Calu3 (cell line): ENCODE data around the gene ARHGAP45. TPM values are rescaled to one million over a fixed set of nuclear protein-coding genes. Genes with fewer than 3 reads are reported as not detected.

Source experiments
- BruUV-seq: library from RNA; stranded (reverse); fragments of 400-500 nt; replicated peaks from 2 replicates; lab custom pipeline; 2021; lab: Mats Ljungman, UMichigan
- CTCF ChIA-PET: fragments of 300-600 bp; sonication (Branson Sonifier 250); formaldehyde crosslinking; loops from one replicate; lab custom pipeline; 2022; ENCODE audit warnings: antibody characterized with exemption; lab: Charles Lee
- DNase-seq: peaks from one replicate; pipeline ENCODE4 v3.0.0; 2022
- H3K27ac Mint-ChIP-seq: one replicate; pipeline ENCODE4 v1.8.0; 2022; ENCODE audit warnings: mixed read lengths; ENCODE audit not compliant: unreplicated experiment
- H3K27me3 Mint-ChIP-seq: one replicate; pipeline ENCODE4 v1.8.0; 2022; ENCODE audit warnings: mixed read lengths; ENCODE audit not compliant: unreplicated experiment
- H3K36me3 Mint-ChIP-seq: one replicate; pipeline ENCODE4 v1.8.0; 2022; ENCODE audit warnings: mild to moderate bottlenecking, moderate library complexity, mixed read lengths; ENCODE audit not compliant: insufficient read depth, unreplicated experiment
- H3K4me1 Mint-ChIP-seq: one replicate; pipeline ENCODE4 v1.8.0; 2022; ENCODE audit warnings: mild to moderate bottlenecking, low read depth, mixed read lengths; ENCODE audit not compliant: unreplicated experiment
- H3K4me3 Mint-ChIP-seq: one replicate; pipeline ENCODE4 v1.8.0; 2022; ENCODE audit warnings: mild to moderate bottlenecking, low read depth, moderate library complexity, mixed read lengths; ENCODE audit not compliant: unreplicated experiment
- H3K9me3 Mint-ChIP-seq: one replicate; pipeline ENCODE4 v1.8.0; 2022; ENCODE audit warnings: low read depth, mixed read lengths; ENCODE audit not compliant: unreplicated experiment
- intact Hi-C: fragments of 100-400 bp; cut with micrococcal nuclease; formaldehyde crosslinking; loops from one replicate; pipeline ENCODE4 v1.10.0; 2022; ENCODE audit not compliant: unreplicated experiment
- total RNA-seq: library from RNA; stranded (reverse); gene quantifications from 2 replicates; pipeline ENCODE4 v1.2.3, GENCODE V29; 2022
- TF ChIP-seq, protein P1 (sequence below): fragments of 200-600 bp; IDR thresholded peaks from one replicate; pipeline ENCODE4 v1.8.0; 2022; ENCODE audit warnings: antibody characterized with exemption; ENCODE audit not compliant: unreplicated experiment

Gene ARHGAP45
- total RNA-seq, 1 experiment from 2014 or later = 10.4 TPM

DNA sequence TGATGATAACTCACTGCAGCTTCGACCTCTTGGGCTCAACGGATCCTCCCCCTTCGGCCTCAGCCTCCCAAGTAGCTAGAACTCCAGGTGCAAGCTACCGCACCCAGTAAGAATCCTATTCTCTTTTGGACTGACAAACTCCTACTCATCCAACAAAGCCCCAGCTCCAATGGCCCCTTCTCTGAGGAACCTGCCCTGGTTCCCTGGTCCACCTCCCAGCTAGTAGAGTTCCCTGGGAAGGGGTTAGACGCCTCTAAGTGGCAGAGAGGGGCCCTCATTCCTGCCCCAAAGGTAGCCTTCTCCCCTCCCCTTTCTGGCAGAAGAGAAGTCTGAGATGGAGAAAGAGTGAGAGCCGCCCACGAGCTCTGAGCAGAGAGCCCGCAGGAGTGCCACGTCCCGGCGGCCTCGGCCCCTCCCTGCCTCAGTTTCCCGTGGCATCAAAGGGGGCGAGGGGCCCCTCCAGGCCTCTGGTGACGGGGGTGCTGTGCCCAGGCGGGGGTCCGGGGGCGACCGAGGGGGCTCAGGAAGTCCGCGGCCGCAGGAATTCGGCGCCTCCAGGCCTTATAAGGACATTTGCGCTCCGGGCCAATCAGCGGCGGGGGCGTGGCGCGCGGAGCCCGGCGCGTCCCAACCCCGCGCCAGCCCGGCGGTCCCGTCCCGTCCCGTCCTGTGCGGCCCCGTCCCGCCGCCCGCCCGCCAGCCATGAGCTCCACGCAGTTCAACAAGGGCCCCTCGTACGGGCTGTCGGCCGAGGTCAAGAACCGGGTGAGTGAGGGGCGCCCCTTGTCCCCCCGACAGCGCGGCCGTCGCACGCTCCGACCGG is 40.8 kb upstream of the ARHGAP45 start, which contains the start of gene CNN2:
Gene CNN2 (plus strand): TSS at position 649 of the 823 bp plus-strand sequence. CDS start 54 bp downstream, at position 703.
- peak within 1 kb of the TSS; percentile 83 for H3K27ac Mint-ChIP-seq
- peaks cover 38% of the 10 kb centered on the region for H3K36me3 Mint-ChIP-seq
- no peaks in the 10 kb centered on the region for H3K27me3 Mint-ChIP-seq
- DNase-seq = peak; percentile 82
- H3K4me3 Mint-ChIP-seq = peak within 1 kb of the TSS; percentile 81
- H3K9me3 Mint-ChIP-seq = no peaks in the 10 kb centered on the region
- H3K4me1 Mint-ChIP-seq = no peaks in the 10 kb centered on the region
- CTCF ChIA-PET = interaction anchor here (0.7 to 1.0 kb wide), 2 partner anchors 14 to 78 kb away, joined by 4 to 5 read pairs; partner anchors contain the start of genes ABCA7 and GPX4
- TF ChIP-seq, protein P1, sequence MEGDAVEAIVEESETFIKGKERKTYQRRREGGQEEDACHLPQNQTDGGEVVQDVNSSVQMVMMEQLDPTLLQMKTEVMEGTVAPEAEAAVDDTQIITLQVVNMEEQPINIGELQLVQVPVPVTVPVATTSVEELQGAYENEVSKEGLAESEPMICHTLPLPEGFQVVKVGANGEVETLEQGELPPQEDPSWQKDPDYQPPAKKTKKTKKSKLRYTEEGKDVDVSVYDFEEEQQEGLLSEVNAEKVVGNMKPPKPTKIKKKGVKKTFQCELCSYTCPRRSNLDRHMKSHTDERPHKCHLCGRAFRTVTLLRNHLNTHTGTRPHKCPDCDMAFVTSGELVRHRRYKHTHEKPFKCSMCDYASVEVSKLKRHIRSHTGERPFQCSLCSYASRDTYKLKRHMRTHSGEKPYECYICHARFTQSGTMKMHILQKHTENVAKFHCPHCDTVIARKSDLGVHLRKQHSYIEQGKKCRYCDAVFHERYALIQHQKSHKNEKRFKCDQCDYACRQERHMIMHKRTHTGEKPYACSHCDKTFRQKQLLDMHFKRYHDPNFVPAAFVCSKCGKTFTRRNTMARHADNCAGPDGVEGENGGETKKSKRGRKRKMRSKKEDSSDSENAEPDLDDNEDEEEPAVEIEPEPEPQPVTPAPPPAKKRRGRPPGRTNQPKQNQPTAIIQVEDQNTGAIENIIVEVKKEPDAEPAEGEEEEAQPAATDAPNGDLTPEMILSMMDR = no peak
- no TSS peak for BruUV-seq
- intact Hi-C loops = no loop called here

DNA sequence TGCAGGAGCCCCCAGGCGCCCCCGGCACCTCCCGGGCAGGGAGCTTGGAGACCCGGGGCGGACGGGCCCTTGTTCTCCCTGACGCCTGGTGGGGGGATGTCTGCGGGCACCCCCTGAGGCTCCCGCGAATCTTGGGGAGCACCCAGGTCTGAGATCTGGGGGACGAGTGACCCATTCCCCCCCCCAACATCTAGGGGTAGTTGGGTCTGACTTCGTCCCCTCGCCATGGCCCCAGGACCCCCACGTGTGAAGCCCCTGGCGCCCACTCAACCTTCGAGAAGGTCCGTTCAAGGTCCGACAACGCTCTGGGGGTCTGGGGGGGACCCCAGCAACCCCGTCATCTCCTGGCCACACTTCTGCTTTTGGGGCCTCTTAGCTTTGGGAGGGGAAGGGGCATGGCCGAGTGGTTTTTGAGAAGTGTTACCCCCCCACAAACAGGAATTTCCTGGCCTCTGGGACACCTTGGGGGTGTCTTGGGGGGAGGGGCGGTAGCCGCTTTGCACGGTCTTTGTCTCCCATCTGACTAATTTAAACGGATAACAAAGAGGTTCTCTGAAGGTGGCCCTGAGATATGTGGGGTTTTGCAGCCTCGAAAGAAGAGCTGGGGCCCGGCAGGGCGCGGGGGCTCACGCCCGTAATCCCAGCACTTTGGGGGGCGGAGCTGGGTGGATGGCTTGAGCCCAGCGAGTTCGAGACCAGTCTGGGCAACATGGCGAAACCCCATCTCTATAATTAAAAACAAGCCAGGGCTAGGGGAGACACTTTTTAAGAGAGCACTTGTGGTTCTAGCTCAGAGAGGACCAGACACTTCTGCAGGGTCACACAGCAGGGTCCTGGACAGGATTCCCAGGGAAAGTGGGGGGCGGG is 40.0 kb upstream of the ARHGAP45 start:
- intact Hi-C loops = no loop called here
- CTCF ChIA-PET = interaction anchor here (1.0 kb wide), 1 partner anchor 77 kb away, joined by 5 read pairs; the partner anchor contains the start of gene GPX4
- H3K27ac Mint-ChIP-seq = peak overlapping the region; percentile 61
- BruUV-seq = TSS peak; percentile 94
- peak overlapping the region; percentile 81 for H3K4me3 Mint-ChIP-seq
- TF ChIP-seq, protein P1 = no peak
- H3K27me3 Mint-ChIP-seq = no peaks in the 10 kb centered on the region
- peaks cover 35% of the 10 kb centered on the region for H3K36me3 Mint-ChIP-seq
- H3K9me3 Mint-ChIP-seq = no peaks in the 10 kb centered on the region
- H3K4me1 Mint-ChIP-seq = no peaks in the 10 kb centered on the region
- DNase-seq = peak; percentile 24

DNA sequence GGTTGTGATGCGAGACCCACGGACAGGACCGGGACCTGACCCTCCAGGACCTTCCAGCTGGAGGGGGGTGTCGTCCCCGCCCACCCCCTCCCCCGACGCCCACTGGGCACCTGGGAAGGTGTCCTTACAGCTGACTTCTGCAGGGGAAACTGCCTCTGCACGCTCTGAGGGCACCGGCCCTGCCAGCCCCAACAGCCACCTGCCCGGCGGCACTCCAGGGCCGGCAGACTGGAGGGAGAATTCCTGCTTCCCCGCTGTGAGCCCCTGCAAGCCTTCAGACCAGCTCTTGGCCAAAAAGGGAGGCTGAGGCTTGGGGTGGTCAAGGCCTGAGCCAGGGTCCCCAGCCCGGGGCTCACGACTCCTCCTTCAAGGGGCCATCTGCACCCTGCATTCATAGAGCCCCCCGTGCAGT is 39.3 kb upstream of the ARHGAP45 start:
- peak; percentile 17 for DNase-seq
- Mint-ChIP-seq H3K4me3 (peak overlapping the region; percentile 81), H3K36me3 (peaks cover 42% of the 10 kb centered on the region), H3K9me3 (no peaks in the 10 kb centered on the region), H3K27me3 (no peaks in the 10 kb centered on the region), H3K27ac (peak overlapping the region; percentile 61), H3K4me1 (no peaks in the 10 kb centered on the region)
- CTCF ChIA-PET = interaction anchor here (0.6 kb wide), 1 partner anchor 51 kb away, joined by 7 read pairs; no protein-coding TSS in a partner anchor
- BruUV-seq = no TSS peak
- intact Hi-C loops = no loop called here
- TF ChIP-seq, protein P1 = no peak
